NCI-H2107 treated with DMSO at 0.1 percent for 48 hours (cell line): ENCODE measurements around the gene CNGB1.
"Not testable (repeated sequence)": the region's sequence is repeated elsewhere in the genome, so short reads cannot be mapped to it uniquely, and the experiment has no call there.

Source experiments
- DNase-seq: peaks from one replicate; lab custom pipeline; 2025; ENCODE audit not compliant: unreplicated experiment; lab: John Stamatoyannopoulos, UW

CNGB1 gene

GRCh38 chr16:57911743-57912142, 59.2 kb downstream of the CNGB1 start:
- DNase-seq: no peak

- no peak for DNase-seq
Observed at GRCh38 chr16:57910696-57911095, 60.2 kb downstream of the CNGB1 start.

GRCh38 chr16:57908409-57908987, 62.4 kb downstream of the CNGB1 start:
- DNase-seq: no peak

GRCh38 chr16:57906382-57907316, 64.3 kb downstream of the CNGB1 start:
- no peak for DNase-seq

- DNase-seq: no peak
Observed at GRCh38 chr16:57904101-57904500, 66.8 kb downstream of the CNGB1 start.

GRCh38 chr16:57903656-57904055, 67.3 kb downstream of the CNGB1 start:
- DNase-seq: no peak

- DNase-seq: no peak
Observed at GRCh38 chr16:57901480-57902069, 69.4 kb downstream of the CNGB1 start.

GRCh38 chr16:57900796-57901479, 70.0 kb downstream of the CNGB1 start:
- DNase-seq: no peak

- DNase-seq: peak; percentile 66
Observed at GRCh38 chr16:57899771-57900661, 70.9 kb downstream of the CNGB1 start.

- DNase-seq: no peak
Observed at GRCh38 chr16:57898961-57899360, 72.0 kb downstream of the CNGB1 start.

- no peak for DNase-seq
Observed at GRCh38 chr16:57897996-57898395, 72.9 kb downstream of the CNGB1 start.

GRCh38 chr16:57897053-57897784, 73.7 kb downstream of the CNGB1 start:
- no peak for DNase-seq

- not testable (repeated sequence) for DNase-seq
Observed at GRCh38 chr16:57895081-57895547, 75.8 kb downstream of the CNGB1 start.

- DNase-seq: no peak
Observed at GRCh38 chr16:57894390-57895080, 76.4 kb downstream of the CNGB1 start.

- no peak for DNase-seq
Observed at GRCh38 chr16:57893559-57894389, 77.2 kb downstream of the CNGB1 start.

GRCh38 chr16:57893217-57893558, 77.7 kb downstream of the CNGB1 start:
- DNase-seq: no peak

GRCh38 chr16:57892447-57893096, 78.4 kb downstream of the CNGB1 start:
- DNase-seq: peak; percentile 14

- peak; percentile 8 for DNase-seq
Observed at GRCh38 chr16:57892041-57892440, 78.9 kb downstream of the CNGB1 start.
